Caco-2 (cell line): Measurements from ENCODE around the gene COL12A1. TPM values are rescaled to one million over a fixed set of nuclear protein-coding genes. Genes with fewer than 3 reads are reported as not detected.

Source experiments
- BruUV-seq: library from RNA; stranded (reverse); fragments of 400-500 nt; replicated peaks from 2 replicates; lab custom pipeline; 2021; lab: Mats Ljungman, UMichigan
- CTCF ChIA-PET: fragments of 300-600 bp; sonication (Branson Sonifier 250); formaldehyde crosslinking; loops from one replicate; lab custom pipeline; 2022; ENCODE audit warnings: antibody characterized with exemption; lab: Charles Lee
- POLR2A ChIA-PET: fragments of 300-600 bp; sonication (Branson Sonifier 250); formaldehyde crosslinking; loops from one replicate; lab custom pipeline; 2022; ENCODE audit warnings: antibody characterized with exemption; lab: Charles Lee
- DNase-seq, 2 experiments: peaks; one replicate each; pipeline versions ENCODE4 v3.0.0 to v3.0.0-alpha.2; 2020 to 2022
- H3K27me3 ChIP-seq: replicated peaks from 2 replicates; pipeline ENCODE4 v1.6.0; 2011; ENCODE audit warnings: low read length; ENCODE audit not compliant: control insufficient read depth, insufficient read depth
- H3K36me3 ChIP-seq: 2 replicates; pipeline ENCODE4 v1.5.1; 2011; ENCODE audit warnings: low read length; ENCODE audit not compliant: control insufficient read depth, insufficient read depth
- H3K4me1 ChIP-seq: fragments of 250-450 bp; sonication (Bioruptor Pico); 2 replicates; pipeline ENCODE4 v1.5.1; 2020; ENCODE audit warnings: mild to moderate bottlenecking
- H3K4me3 ChIP-seq: 2 replicates; pipeline ENCODE4 v1.5.1; 2011; ENCODE audit warnings: low read depth, mild to moderate bottlenecking, control low read depth, low read length
- H3K9me3 ChIP-seq: fragments of 250-450 bp; sonication (Bioruptor Pico); 2 replicates; pipeline ENCODE4 v1.5.1; 2020; ENCODE audit warnings: mild to moderate bottlenecking, moderate library complexity
- H3K27ac Mint-ChIP-seq: one replicate; pipeline ENCODE4 v1.8.0; 2022; ENCODE audit warnings: mixed read lengths; ENCODE audit not compliant: unreplicated experiment
- H3K27me3 Mint-ChIP-seq: one replicate; pipeline ENCODE4 v1.8.0; 2022; ENCODE audit warnings: mixed read lengths; ENCODE audit not compliant: insufficient read depth, unreplicated experiment
- H3K36me3 Mint-ChIP-seq: one replicate; pipeline ENCODE4 v1.8.0; 2022; ENCODE audit warnings: mild to moderate bottlenecking, mixed read lengths; ENCODE audit not compliant: insufficient read depth, unreplicated experiment
- H3K4me1 Mint-ChIP-seq: one replicate; pipeline ENCODE4 v1.8.0; 2022; ENCODE audit warnings: low read depth, mixed read lengths; ENCODE audit not compliant: unreplicated experiment
- H3K4me3 Mint-ChIP-seq: one replicate; pipeline ENCODE4 v1.8.0; 2022; ENCODE audit warnings: mild to moderate bottlenecking, moderate library complexity, mixed read lengths; ENCODE audit not compliant: unreplicated experiment
- H3K9me3 Mint-ChIP-seq: one replicate; pipeline ENCODE4 v1.8.0; 2022; ENCODE audit warnings: mixed read lengths; ENCODE audit not compliant: unreplicated experiment
- intact Hi-C: fragments of 100-400 bp; cut with micrococcal nuclease; formaldehyde crosslinking; loops from one replicate; pipeline ENCODE4 v1.10.0; 2022; ENCODE audit not compliant: unreplicated experiment
- total RNA-seq: library from RNA; stranded (reverse); gene quantifications from 2 replicates; pipeline ENCODE4 v1.2.3, GENCODE V29; 2022
- TF ChIP-seq, protein P1 (sequence below), 2 experiments: fragments of 200-600 bp in 1 of 2; IDR thresholded peaks; 1 replicate in 1 of 2; 2 replicates in 1 of 2; pipeline versions ENCODE4 v1.5.1 to v1.8.0; 2011 to 2022; ENCODE audit warnings: antibody characterized with exemption in 1 of 2, control low read depth in 1 of 2, inconsistent platforms in 1 of 2, low read depth in 1 of 2, low read length in 1 of 2, mild to moderate bottlenecking in 1 of 2, moderate library complexity in 1 of 2; ENCODE audit not compliant: insufficient read depth in 1 of 2, severe bottlenecking in 1 of 2, unreplicated experiment in 1 of 2

The COL12A1 gene
- total RNA-seq, 1 experiment from 2014 or later, result 68.0 TPM

DNA sequence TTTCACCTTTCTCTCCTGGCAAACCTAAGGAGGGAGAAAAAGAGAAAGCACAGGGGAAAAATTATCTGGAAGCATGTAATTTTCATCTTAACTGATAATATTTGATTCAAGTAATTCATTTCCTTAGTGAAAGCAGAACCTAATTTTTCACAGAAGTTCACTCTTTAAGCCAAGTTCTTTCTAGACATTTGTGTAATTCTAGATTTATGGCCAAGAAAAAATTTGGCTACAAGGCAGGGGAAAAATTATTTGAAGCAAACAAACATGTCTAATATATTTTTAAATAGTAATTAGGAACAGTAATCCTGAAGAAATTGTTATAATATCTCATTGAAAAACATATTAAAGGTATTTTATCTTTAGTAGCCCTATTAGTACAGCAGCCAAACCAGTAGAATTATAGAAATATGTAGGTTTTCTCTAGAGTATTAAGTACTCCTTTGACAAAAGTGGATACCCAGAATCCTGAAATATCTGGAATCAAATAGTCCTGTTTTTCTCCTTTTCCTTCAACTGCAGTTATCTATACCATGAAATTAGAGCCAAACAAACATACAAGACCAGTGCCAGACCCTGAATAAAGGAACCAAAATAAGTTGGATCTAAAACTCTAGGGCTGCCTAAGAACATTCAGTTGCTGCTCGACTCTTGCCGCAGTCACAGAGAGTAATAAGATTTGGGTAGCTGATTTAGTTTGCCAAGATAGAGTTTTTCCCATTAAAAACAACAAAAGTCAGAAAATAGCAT lies 116.5 kb downstream of the COL12A1 start:
- H3K27ac Mint-ChIP-seq, result no peak overlapping the region
- H3K27me3 ChIP-seq, result no peaks in the 10 kb centered on the region
- no peak overlapping the region for H3K4me3 Mint-ChIP-seq
- H3K36me3 ChIP-seq, result no peaks in the 10 kb centered on the region
- POLR2A ChIA-PET, result no interaction called here
- BruUV-seq, result no TSS peak
- no peaks in the 10 kb centered on the region for H3K4me1 Mint-ChIP-seq
- TF ChIP-seq, protein P1, sequence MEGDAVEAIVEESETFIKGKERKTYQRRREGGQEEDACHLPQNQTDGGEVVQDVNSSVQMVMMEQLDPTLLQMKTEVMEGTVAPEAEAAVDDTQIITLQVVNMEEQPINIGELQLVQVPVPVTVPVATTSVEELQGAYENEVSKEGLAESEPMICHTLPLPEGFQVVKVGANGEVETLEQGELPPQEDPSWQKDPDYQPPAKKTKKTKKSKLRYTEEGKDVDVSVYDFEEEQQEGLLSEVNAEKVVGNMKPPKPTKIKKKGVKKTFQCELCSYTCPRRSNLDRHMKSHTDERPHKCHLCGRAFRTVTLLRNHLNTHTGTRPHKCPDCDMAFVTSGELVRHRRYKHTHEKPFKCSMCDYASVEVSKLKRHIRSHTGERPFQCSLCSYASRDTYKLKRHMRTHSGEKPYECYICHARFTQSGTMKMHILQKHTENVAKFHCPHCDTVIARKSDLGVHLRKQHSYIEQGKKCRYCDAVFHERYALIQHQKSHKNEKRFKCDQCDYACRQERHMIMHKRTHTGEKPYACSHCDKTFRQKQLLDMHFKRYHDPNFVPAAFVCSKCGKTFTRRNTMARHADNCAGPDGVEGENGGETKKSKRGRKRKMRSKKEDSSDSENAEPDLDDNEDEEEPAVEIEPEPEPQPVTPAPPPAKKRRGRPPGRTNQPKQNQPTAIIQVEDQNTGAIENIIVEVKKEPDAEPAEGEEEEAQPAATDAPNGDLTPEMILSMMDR (IDR thresholded peaks at IDR 0.05; ENCODE audit: insufficient read depth in 1 of 2, low read depth in 1 of 2, low read length in 1 of 2, severe bottlenecking in 1 of 2, unreplicated experiment in 1 of 2), result no peak
- H3K4me3 ChIP-seq, result no peak overlapping the region
- peaks cover 26% of the 10 kb centered on the region for H3K4me1 ChIP-seq
- CTCF ChIA-PET, result no interaction called here
- H3K9me3 ChIP-seq, result no peaks in the 10 kb centered on the region
- no peak for DNase-seq
- intact Hi-C loops, result no loop called here
- H3K27me3 Mint-ChIP-seq, result no peaks in the 10 kb centered on the region
- peaks cover 24% of the 10 kb centered on the region for H3K36me3 Mint-ChIP-seq
- no peaks in the 10 kb centered on the region for H3K9me3 Mint-ChIP-seq

GRCh38 chr6:75085931-75086635 lies 119.8 kb downstream of the COL12A1 start:
- TF ChIP-seq, protein P1 (IDR thresholded peaks at IDR 0.05; ENCODE audit: insufficient read depth in 1 of 2, low read depth in 1 of 2, low read length in 1 of 2, severe bottlenecking in 1 of 2, unreplicated experiment in 1 of 2), result no peak
- no peak overlapping the region for H3K27ac Mint-ChIP-seq
- Histone ChIP-seq H3K4me3 (no peak overlapping the region), H3K27me3 (no peaks in the 10 kb centered on the region), H3K9me3 (no peaks in the 10 kb centered on the region), H3K36me3 (no peaks in the 10 kb centered on the region), H3K4me1 (peaks cover 18% of the 10 kb centered on the region)
- no peak overlapping the region for H3K4me3 Mint-ChIP-seq
- no peaks in the 10 kb centered on the region for H3K4me1 Mint-ChIP-seq
- no peaks in the 10 kb centered on the region for H3K27me3 Mint-ChIP-seq
- POLR2A ChIA-PET, result no interaction called here
- no TSS peak for BruUV-seq
- CTCF ChIA-PET, result no interaction called here
- no peaks in the 10 kb centered on the region for H3K9me3 Mint-ChIP-seq
- H3K36me3 Mint-ChIP-seq, result peaks cover 24% of the 10 kb centered on the region
- intact Hi-C loops, result no loop called here
- no peak for DNase-seq

DNA sequence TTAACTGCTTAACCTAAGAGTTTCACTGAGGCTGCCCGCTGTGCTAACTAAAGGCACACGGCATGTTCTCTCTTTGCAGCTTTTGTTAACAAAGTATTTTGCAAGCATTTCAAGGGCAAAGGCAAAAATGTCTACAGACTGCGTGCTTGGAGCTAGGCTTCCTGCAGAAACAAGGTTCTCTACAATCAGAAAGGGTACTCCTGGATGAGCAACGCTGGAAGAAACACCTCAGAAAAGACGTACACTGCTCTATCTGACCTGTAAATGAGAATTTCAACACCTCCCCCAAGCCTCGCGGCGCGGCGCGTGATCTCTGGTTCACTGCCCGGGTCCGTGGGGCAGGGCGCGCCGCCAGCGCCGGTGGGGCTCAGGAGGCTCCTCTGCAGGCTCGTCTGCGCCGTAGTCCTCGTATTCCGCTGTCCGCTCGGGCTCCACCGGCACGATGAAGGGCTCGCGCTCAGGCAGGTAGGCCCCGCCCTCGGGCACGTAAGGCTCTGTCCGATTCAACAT lies 120.9 kb downstream of the COL12A1 start:
- Histone ChIP-seq H3K4me3 (peak overlapping the region; percentile 25), H3K4me1 (peaks cover 7% of the 10 kb centered on the region), H3K27me3 (no peaks in the 10 kb centered on the region), H3K36me3 (no peaks in the 10 kb centered on the region), H3K9me3 (no peaks in the 10 kb centered on the region)
- no peaks in the 10 kb centered on the region for H3K27me3 Mint-ChIP-seq
- H3K4me3 Mint-ChIP-seq, result peak overlapping the region; percentile 55
- H3K36me3 Mint-ChIP-seq, result peaks cover 24% of the 10 kb centered on the region
- ChIA-PET CTCF (no interaction called here), POLR2A (no interaction called here)
- DNase-seq, result peak; percentile 16 to 41
- BruUV-seq, result no TSS peak
- no peak overlapping the region for H3K27ac Mint-ChIP-seq
- intact Hi-C loops, result no loop called here
- no peaks in the 10 kb centered on the region for H3K9me3 Mint-ChIP-seq
- H3K4me1 Mint-ChIP-seq, result no peaks in the 10 kb centered on the region
- TF ChIP-seq, protein P1 (IDR thresholded peaks at IDR 0.05; ENCODE audit: insufficient read depth in 1 of 2, low read depth in 1 of 2, low read length in 1 of 2, severe bottlenecking in 1 of 2, unreplicated experiment in 1 of 2), result no peak
